ENCODE measurements around the gene CD247. TPM values are rescaled to one million over a fixed set of nuclear protein-coding genes. Genes with fewer than 3 reads are reported as not detected.

CD247 gene
- total RNA-seq, 1 donor from 2014 or later, result not detected

DNA sequence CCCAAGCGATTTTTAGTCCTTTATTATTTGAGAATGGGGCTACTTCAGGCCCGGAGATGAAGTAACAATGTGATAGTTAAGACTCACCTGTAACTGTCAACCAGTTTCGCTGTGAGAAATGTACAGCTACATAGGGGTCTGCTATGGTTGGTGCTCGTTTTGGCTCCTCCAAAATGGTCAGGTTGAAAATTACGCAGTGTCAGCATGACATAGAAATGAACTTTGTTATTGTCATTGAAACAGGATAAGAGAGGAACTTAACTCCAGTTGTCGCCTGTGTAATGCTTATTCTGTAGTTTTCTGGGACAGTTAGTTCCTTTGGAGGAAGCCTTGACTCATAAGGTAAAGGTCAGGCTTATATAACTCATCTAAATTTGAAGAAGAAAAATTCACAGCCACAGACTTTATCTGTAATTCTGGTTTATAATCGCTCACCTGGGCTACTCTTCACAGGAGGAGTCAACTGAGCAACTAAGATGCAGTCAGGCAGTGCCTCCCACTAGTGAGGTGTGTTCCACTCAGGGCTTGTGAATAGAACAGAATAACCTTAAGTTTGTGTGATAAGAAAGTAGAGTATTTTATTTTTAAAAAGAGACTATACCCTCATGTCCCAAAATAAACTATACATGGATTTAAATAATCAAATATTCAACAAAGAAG is 130.9 kb downstream of the CD247 start:
- no peak for DNase-seq (ENCODE audit: extremely low spot score, unreplicated experiment)
- Mint-ChIP-seq H3K36me3 (ENCODE audit: unreplicated experiment) (peaks cover 32% of the 10 kb centered on the region), H3K9me3 (ENCODE audit: unreplicated experiment) (no peaks in the 10 kb centered on the region), H3K27ac (ENCODE audit: unreplicated experiment) (no peak overlapping the region), H3K4me1 (ENCODE audit: unreplicated experiment) (no peaks in the 10 kb centered on the region), H3K4me3 (ENCODE audit: unreplicated experiment) (no peak overlapping the region), H3K27me3 (ENCODE audit: unreplicated experiment) (no peaks in the 10 kb centered on the region)
- TF ChIP-seq, protein P1, sequence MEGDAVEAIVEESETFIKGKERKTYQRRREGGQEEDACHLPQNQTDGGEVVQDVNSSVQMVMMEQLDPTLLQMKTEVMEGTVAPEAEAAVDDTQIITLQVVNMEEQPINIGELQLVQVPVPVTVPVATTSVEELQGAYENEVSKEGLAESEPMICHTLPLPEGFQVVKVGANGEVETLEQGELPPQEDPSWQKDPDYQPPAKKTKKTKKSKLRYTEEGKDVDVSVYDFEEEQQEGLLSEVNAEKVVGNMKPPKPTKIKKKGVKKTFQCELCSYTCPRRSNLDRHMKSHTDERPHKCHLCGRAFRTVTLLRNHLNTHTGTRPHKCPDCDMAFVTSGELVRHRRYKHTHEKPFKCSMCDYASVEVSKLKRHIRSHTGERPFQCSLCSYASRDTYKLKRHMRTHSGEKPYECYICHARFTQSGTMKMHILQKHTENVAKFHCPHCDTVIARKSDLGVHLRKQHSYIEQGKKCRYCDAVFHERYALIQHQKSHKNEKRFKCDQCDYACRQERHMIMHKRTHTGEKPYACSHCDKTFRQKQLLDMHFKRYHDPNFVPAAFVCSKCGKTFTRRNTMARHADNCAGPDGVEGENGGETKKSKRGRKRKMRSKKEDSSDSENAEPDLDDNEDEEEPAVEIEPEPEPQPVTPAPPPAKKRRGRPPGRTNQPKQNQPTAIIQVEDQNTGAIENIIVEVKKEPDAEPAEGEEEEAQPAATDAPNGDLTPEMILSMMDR (IDR thresholded peaks at IDR 0.05), result no peak

Other genes with a start within 250 kb of the CD247 start
- 19.2 and 19.4 TPM in 2 replicates for gene CREG1, start 35.2 kb upstream of the CD247 start, total RNA-seq
- not detected in 2 replicates for gene RCSD1, start 111.7 kb upstream of the CD247 start, total RNA-seq
- gene MPZL1, start 203.5 kb upstream of the CD247 start, total RNA-seq, result 147 and 155 TPM in 2 replicates

Measured in osteocyte (in vitro differentiated cells).